GM23338 (cell line): ENCODE results near the gene APOBEC3F. TPM values are rescaled to one million over a fixed set of nuclear protein-coding genes. Genes with fewer than 3 reads are reported as not detected.
"Not testable (repeated sequence)": the region's sequence is repeated elsewhere in the genome, so short reads cannot be mapped to it uniquely, and the experiment has no call there.

Source experiments
- ATAC-seq: fragments of 200-7000 bp; cut with Tn5 transposase; 3 replicates; pipeline ENCODE4 v1.9.1; 2020
- DNase-seq: peaks from one replicate; pipeline ENCODE4 v3.0.0-alpha.2; 2015; ENCODE audit warnings: low spot score
- H2AFZ ChIP-seq: fragments of 200-600 bp; sonication (generic); 2 replicates; pipeline ENCODE4 v1.8.0; 2016; ENCODE audit warnings: antibody characterized with exemption, mild to moderate bottlenecking, moderate library complexity
- H3F3A ChIP-seq: fragments of 200-600 bp; sonication (generic); replicated peaks from 2 replicates; pipeline ENCODE4 v1.8.0; 2017; ENCODE audit warnings: antibody characterized with exemption, mixed run types, low read depth
- H3K27ac ChIP-seq: fragments of 200-600 bp; sonication (generic); 2 replicates; pipeline ENCODE4 v1.6.1; 2016; ENCODE audit warnings: low read depth
- H3K27me3 ChIP-seq: fragments of 200-600 bp; sonication (generic); 2 replicates; pipeline ENCODE4 v1.8.0; 2016; ENCODE audit warnings: mild to moderate bottlenecking, mixed run types, moderate library complexity; ENCODE audit not compliant: insufficient read depth
- H3K36me3 ChIP-seq: fragments of 200-600 bp; sonication (generic); 2 replicates; pipeline ENCODE4 v1.8.0; 2016; ENCODE audit warnings: mild to moderate bottlenecking; ENCODE audit not compliant: insufficient read depth
- H3K4me1 ChIP-seq: fragments of 200-600 bp; sonication (generic); 2 replicates; pipeline ENCODE4 v1.8.0; 2016; ENCODE audit warnings: mild to moderate bottlenecking, moderate library complexity; ENCODE audit not compliant: insufficient read depth
- H3K4me2 ChIP-seq: fragments of 200-600 bp; sonication (generic); 2 replicates; pipeline ENCODE4 v1.7.1; 2017; ENCODE audit warnings: mixed run types
- H3K4me3 ChIP-seq: fragments of 200-600 bp; sonication (generic); 2 replicates; pipeline ENCODE4 v1.6.1; 2016; ENCODE audit warnings: mixed run types
- H3K79me2 ChIP-seq: fragments of 200-600 bp; sonication (generic); replicated peaks from 2 replicates; pipeline ENCODE4 v1.8.0; 2017; ENCODE audit warnings: mild to moderate bottlenecking; ENCODE audit not compliant: insufficient read depth
- H3K9me2 ChIP-seq: fragments of 200-600 bp; sonication (generic); 2 replicates; pipeline ENCODE4 v1.8.0; 2017; ENCODE audit not compliant: insufficient read depth
- H4K20me1 ChIP-seq: fragments of 200-600 bp; sonication (generic); replicated peaks from 2 replicates; pipeline ENCODE4 v1.8.0; 2017; ENCODE audit warnings: mild to moderate bottlenecking; ENCODE audit not compliant: insufficient read depth
- H3K27ac Mint-ChIP-seq: 2 replicates; pipeline ENCODE4 v1.8.0; 2020; ENCODE audit warnings: inconsistent platforms, mild to moderate bottlenecking, moderate library complexity, mixed read lengths
- H3K27me3 Mint-ChIP-seq: 3 replicates; pipeline ENCODE4 v1.8.0; 2022; ENCODE audit warnings: low read depth, mild to moderate bottlenecking, moderate library complexity, mixed read lengths, inconsistent platforms; ENCODE audit not compliant: insufficient read depth, poor library complexity
- H3K36me3 Mint-ChIP-seq: 3 replicates; pipeline ENCODE4 v1.8.0; 2021; ENCODE audit warnings: low read depth, mild to moderate bottlenecking, inconsistent platforms, moderate library complexity, mixed read lengths
- H3K4me1 Mint-ChIP-seq: 3 replicates; pipeline ENCODE4 v1.8.0; 2020; ENCODE audit warnings: mild to moderate bottlenecking, inconsistent platforms, mixed read lengths
- H3K4me3 Mint-ChIP-seq: 3 replicates; pipeline ENCODE4 v1.8.0; 2021; ENCODE audit warnings: moderate library complexity, mild to moderate bottlenecking, inconsistent platforms, mixed read lengths
- H3K9me3 Mint-ChIP-seq: 3 replicates; pipeline ENCODE4 v1.8.0; 2020; ENCODE audit warnings: moderate library complexity, mild to moderate bottlenecking, inconsistent platforms, mixed read lengths
- CTCF ChIP-seq, 2 experiments: fragments of 200-600 bp in 1 of 2; sonication (generic) in 1 of 2; conservative IDR thresholded peaks; 2 replicates each; pipeline versions ENCODE4 v1.5.1 to v1.6.1; 2016 to 2017; ENCODE audit warnings: antibody characterized with exemption in 2 of 2, low read depth in 2 of 2, mild to moderate bottlenecking in 2 of 2, moderate library complexity in 1 of 2
- EZH2 ChIP-seq: fragments of 200-600 bp; sonication (generic); IDR thresholded peaks from one replicate; pipeline ENCODE4 v1.8.0; 2017; ENCODE audit warnings: antibody characterized with exemption, mild to moderate bottlenecking, low read depth; ENCODE audit not compliant: unreplicated experiment
- polyA plus RNA-seq: library from polyadenylated mRNA; unstranded; fragments of >200 nt; fragmentation: Nextera tagmentation; extraction: Ambion mirVana; gene quantifications from 2 replicates; pipeline ENCODE4 v1.2.1, GENCODE V29; 2016
- total RNA-seq: library from RNA; depleted of rRNA; stranded (reverse); fragments of >200 nt; shearing (Covaris generic); gene quantifications from 2 replicates; pipeline ENCODE4 v1.2.3, GENCODE V29; 2014

APOBEC3F gene
- total and polyA plus RNA-seq, 2 experiments from 2014 or later = 3.4 TPM

DNA sequence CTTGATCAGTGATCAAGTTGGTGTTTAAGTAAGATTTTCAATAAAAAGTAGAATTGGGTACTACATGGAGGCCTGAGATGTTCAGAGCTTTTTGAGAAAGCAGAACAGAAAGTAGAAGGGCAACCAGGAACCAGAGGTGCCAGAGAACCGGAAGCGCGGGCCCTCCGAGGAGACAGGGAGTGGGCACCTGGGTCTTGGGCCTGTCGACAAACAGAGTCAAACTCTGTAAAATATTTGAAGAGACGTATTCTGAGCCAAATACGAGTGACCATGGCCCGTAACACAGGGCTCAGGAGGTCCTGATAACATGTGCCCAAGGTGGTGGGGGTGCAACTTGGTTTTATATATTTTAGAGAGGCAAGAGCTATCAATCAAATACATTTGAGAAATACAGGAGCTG lies 23.2 kb downstream of the APOBEC3F start:
- not testable (repeated sequence) for ATAC-seq, DNase-seq, H3K36me3 Mint-ChIP-seq, H4K20me1 ChIP-seq, H3K36me3 ChIP-seq, H3K4me1 ChIP-seq, H3K9me2 ChIP-seq, H2AFZ ChIP-seq, H3F3A ChIP-seq, H3K4me3 ChIP-seq, H3K9me3 Mint-ChIP-seq, H3K4me1 Mint-ChIP-seq, H3K27ac ChIP-seq, H3K27me3 ChIP-seq, H3K4me2 ChIP-seq, H3K27me3 Mint-ChIP-seq, H3K27ac Mint-ChIP-seq, H3K79me2 ChIP-seq, H3K4me3 Mint-ChIP-seq

GRCh38 chr22:39066442-39067276 lies 26.0 kb downstream of the APOBEC3F start:
- H3K4me1 Mint-ChIP-seq = peaks cover 15% of the 10 kb centered on the region
- not testable (repeated sequence) for H3K9me2 ChIP-seq, H3K9me3 Mint-ChIP-seq, H3K36me3 ChIP-seq, H3K4me2 ChIP-seq, H3K27me3 ChIP-seq, H3K4me1 ChIP-seq, ATAC-seq, H3K79me2 ChIP-seq, H3K4me3 ChIP-seq, H3K27ac Mint-ChIP-seq, H4K20me1 ChIP-seq, DNase-seq, H3K27ac ChIP-seq, H3F3A ChIP-seq, H3K36me3 Mint-ChIP-seq, H2AFZ ChIP-seq, H3K27me3 Mint-ChIP-seq, H3K4me3 Mint-ChIP-seq

- no peak overlapping the region for H3K4me2 ChIP-seq
- H3F3A ChIP-seq = no peaks in the 10 kb centered on the region
- no peak overlapping the region; the same call in 1 of the 2 replicates for H2AFZ ChIP-seq
- DNase-seq (no peak), ATAC-seq (peak; percentile 38; the same call in 1 of the 3 replicates)
- H3K36me3 ChIP-seq = no peaks in the 10 kb centered on the region
- H3K27me3 ChIP-seq = no peaks in the 10 kb centered on the region
- H4K20me1 ChIP-seq = no peaks in the 10 kb centered on the region
- peaks cover 9% of the 10 kb centered on the region; the same call in 1 of the 2 replicates for H3K4me1 ChIP-seq
- Mint-ChIP-seq H3K27ac (no peak overlapping the region), H3K4me1 (peaks cover 20% of the 10 kb centered on the region), H3K4me3 (no peak overlapping the region), H3K27me3 (peaks cover 7% of the 10 kb centered on the region), H3K9me3 (no peaks in the 10 kb centered on the region; the same call in 2 of the 3 replicates), H3K36me3 (no peaks in the 10 kb centered on the region)
- no peaks in the 10 kb centered on the region for H3K9me2 ChIP-seq
- no peak overlapping the region for H3K4me3 ChIP-seq
- TF ChIP-seq CTCF (conservative IDR thresholded peaks at IDR 0.05; ENCODE audit: low read depth in 2 of 2) = peak in 1 of 2 experiments; percentile 43; a peak in 2 of 4 replicates
- no peak for TF ChIP-seq EZH2
- no peak overlapping the region for H3K27ac ChIP-seq
- H3K79me2 ChIP-seq = no peaks in the 10 kb centered on the region
These were observed 27.5 kb downstream of the APOBEC3F start for GRCh38 chr22:39068033-39068785.
